Stomach (tissue), 9 donors: ENCODE data around the gene ABLIM2. TPM values are rescaled to one million over a fixed set of nuclear protein-coding genes. Genes with fewer than 3 reads are reported as not detected.

ENCODE experiments used
- DNase-seq, 2 donors: peaks; one replicate each; pipeline versions ENCODE4 v3.0.0 to v3.0.0-alpha.2; 2013 to 2019
- H3K27ac ChIP-seq, 5 donors: fragments of 200-600 bp in 4 of 5; sonication (generic) in 4 of 5; one replicate each; pipeline ENCODE4 v1.5.1; 2013 to 2019; ENCODE audit warnings: mild to moderate bottlenecking in 1 of 5, moderate library complexity in 1 of 5
- H3K27me3 ChIP-seq, 3 donors: fragments of 200-600 bp; sonication (generic); one replicate each; pipeline ENCODE4 v1.5.1; 2017 to 2019; ENCODE audit warnings: mixed run types in 1 of 3
- H3K36me3 ChIP-seq, 4 donors: fragments of 200-600 bp; sonication (generic); 1 replicate in 3 of 4; 2 replicates in 1 of 4; pipeline ENCODE4 v1.5.1; 2016 to 2019
- H3K4me1 ChIP-seq, 4 donors: fragments of 200-600 bp; sonication (generic); one replicate each; pipeline ENCODE4 v1.5.1; 2016 to 2019
- H3K4me3 ChIP-seq, 4 donors: fragments of 200-600 bp; sonication (generic) in 3 of 4; one replicate each; pipeline ENCODE4 v1.5.1; 2016 to 2019; ENCODE audit warnings: mild to moderate bottlenecking in 1 of 4
- H3K9me3 ChIP-seq, 4 donors: fragments of 200-600 bp; sonication (generic); one replicate each; pipeline ENCODE4 v1.5.1; 2016 to 2019
- EP300 ChIP-seq: sonication (generic); formaldehyde crosslinking; IDR thresholded peaks from one replicate; pipeline ENCODE4 v1.6.1; 2017; ENCODE audit warnings: antibody characterized with exemption
- POLR2A ChIP-seq, 4 donors: fragments of 450-650 bp; IDR thresholded peaks; one replicate each; pipeline ENCODE4 v1.6.1; 2016; ENCODE audit warnings: antibody characterized with exemption in 4 of 4, control low read depth in 2 of 4, mild to moderate bottlenecking in 1 of 4, moderate library complexity in 1 of 4
- POLR2AphosphoS5 ChIP-seq, 3 donors: sonication (generic); formaldehyde crosslinking; IDR thresholded peaks; one replicate each; pipeline ENCODE4 v1.6.1; 2016; ENCODE audit warnings: antibody characterized with exemption in 3 of 3
- WGBS, 5 donors: extraction: QIAGEN DNeasy Blood & Tissue Kit in 3 of 5; methylation state at CpG; one replicate each; pipeline versions ENCODE4 v1.1.5 to v1.1.7; 2013 to 2018; 5-methylcytosine and 5-hydroxymethylcytosine counted together
- intact Hi-C: fragments of 100-400 bp; cut with DNase I; formaldehyde crosslinking; loops from one replicate; pipeline ENCODE4 v1.15.1; 2023; ENCODE audit warnings: low total_unique reads
- polyA plus RNA-seq, 3 donors: library from polyadenylated mRNA; stranded (reverse); fragments of 200-250 nt; gene quantifications; one replicate each; pipeline ENCODE4 v1.2.3, GENCODE V29; 2013
- total RNA-seq, 5 donors: library from RNA; depleted of rRNA; stranded (reverse); fragments of >200 nt; gene quantifications; one replicate each; pipeline versions ENCODE4 v1.1.0 to v1.2.3, GENCODE V29; 2014 to 2016
- TF ChIP-seq, protein P1 (sequence below), 7 experiments: fragments of 450-650 bp in 4 of 7; fragments of 200-600 bp in 3 of 7; sonication (generic) in 3 of 7; IDR thresholded peaks; one replicate each; pipeline ENCODE4 v1.5.1; 2016 to 2019; ENCODE audit warnings: antibody characterized with exemption in 7 of 7, control low read depth in 2 of 7, mild to moderate bottlenecking in 1 of 7
- donor health status: healthy with polysubstance abuse.
- donor health status: Bipolar disorder and iron deficiency.
- donor health status: healthy.

Gene ABLIM2
- total and polyA plus RNA-seq, 8 donors, result 2.3 to 28.0 (median 5.5) TPM

DNA sequence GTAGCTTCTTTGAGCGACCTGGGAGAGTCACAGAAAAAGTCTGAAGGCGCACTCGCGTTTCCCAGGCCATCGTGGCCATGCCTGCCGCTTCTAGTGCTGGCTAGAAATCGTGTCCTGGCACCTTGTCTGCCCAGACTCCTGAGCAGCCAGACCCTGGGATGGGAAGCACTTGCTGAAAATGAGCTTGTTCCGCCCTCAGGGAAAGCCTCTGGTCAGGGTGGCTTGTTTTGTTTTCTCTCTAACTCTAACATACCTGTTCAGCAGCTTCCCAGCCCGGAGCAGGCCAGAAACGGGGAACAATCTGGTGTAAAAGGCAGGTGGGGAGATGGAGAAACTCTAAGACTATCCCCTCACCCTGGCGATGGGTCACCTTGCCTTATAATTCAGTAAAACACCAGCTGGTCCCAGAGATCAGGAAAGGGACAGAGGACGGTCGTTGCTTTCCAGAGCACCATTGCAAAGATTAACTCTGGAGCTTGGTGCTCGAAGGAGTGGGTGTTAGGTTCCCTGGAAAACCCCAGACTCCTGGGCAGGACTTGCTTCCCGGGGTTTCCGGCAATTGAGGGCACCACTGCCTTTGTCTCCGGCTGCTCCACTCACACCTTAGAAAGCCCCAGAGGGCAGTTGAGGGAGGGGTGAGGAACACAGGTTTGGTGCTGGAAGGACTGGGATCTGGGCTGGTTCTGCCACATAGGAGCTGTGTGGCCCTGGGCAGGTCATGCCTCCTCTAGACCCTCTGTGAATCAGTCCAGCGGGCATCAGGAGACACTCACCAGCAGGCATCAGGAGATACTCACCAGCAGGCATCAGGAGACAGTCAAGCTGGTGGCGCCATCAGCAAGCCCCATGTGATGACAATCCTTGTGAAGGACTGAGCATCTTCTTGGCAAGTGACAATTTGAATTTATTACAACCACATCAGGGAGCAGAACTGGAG lies 36.0 kb upstream of the ABLIM2 start:
- Histone ChIP-seq H3K4me3 (no peak overlapping the region), H3K9me3 (no peaks in the 10 kb centered on the region), H3K4me1 (peaks cover 27 to 74% (median 47%) of the 10 kb centered on the region in 4 donors), H3K36me3 (no peaks in the 10 kb centered on the region), H3K27me3 (no peaks in the 10 kb centered on the region), H3K27ac (peak overlapping the region in 1 of 5 donors; percentile 26)
- intact Hi-C loops, result no loop called here
- TF ChIP-seq POLR2AphosphoS5 (IDR thresholded peaks at IDR 0.05), result no peak
- TF ChIP-seq EP300, result no peak
- TF ChIP-seq, protein P1, sequence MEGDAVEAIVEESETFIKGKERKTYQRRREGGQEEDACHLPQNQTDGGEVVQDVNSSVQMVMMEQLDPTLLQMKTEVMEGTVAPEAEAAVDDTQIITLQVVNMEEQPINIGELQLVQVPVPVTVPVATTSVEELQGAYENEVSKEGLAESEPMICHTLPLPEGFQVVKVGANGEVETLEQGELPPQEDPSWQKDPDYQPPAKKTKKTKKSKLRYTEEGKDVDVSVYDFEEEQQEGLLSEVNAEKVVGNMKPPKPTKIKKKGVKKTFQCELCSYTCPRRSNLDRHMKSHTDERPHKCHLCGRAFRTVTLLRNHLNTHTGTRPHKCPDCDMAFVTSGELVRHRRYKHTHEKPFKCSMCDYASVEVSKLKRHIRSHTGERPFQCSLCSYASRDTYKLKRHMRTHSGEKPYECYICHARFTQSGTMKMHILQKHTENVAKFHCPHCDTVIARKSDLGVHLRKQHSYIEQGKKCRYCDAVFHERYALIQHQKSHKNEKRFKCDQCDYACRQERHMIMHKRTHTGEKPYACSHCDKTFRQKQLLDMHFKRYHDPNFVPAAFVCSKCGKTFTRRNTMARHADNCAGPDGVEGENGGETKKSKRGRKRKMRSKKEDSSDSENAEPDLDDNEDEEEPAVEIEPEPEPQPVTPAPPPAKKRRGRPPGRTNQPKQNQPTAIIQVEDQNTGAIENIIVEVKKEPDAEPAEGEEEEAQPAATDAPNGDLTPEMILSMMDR (IDR thresholded peaks at IDR 0.05), result no peak
- TF ChIP-seq POLR2A (IDR thresholded peaks at IDR 0.05), result no peak
- DNase-seq, result no peak
- WGBS, 5 donors, result 63 to 67% (median 66%) methylated on average over 19 of the region's 19 CpGs

- TF ChIP-seq, protein P1 (IDR thresholded peaks at IDR 0.05), result peak in 3 of 7 experiments; percentile 14 to 67 (median 40)
- no peak for TF ChIP-seq POLR2A (IDR thresholded peaks at IDR 0.05)
- TF ChIP-seq POLR2AphosphoS5 (IDR thresholded peaks at IDR 0.05), result peak in 1 of 3 donors; percentile 55
- TF ChIP-seq EP300, result no peak
- no peaks in the 10 kb centered on the region for H3K27me3 ChIP-seq
- peak; percentile 82 to 93 for DNase-seq
- H3K4me1 ChIP-seq, result peaks cover 24 to 71% (median 44%) of the 10 kb centered on the region in 4 donors
- 39 to 48% (median 46%) methylated on average over 18 of the region's 18 CpGs for WGBS, 5 donors
- peak overlapping the region; percentile 43 to 78 (median 71) for H3K27ac ChIP-seq
- H3K4me3 ChIP-seq, result no peak overlapping the region
- no peaks in the 10 kb centered on the region for H3K36me3 ChIP-seq
- intact Hi-C loops, result no loop called here
- no peaks in the 10 kb centered on the region for H3K9me3 ChIP-seq
These were observed 34.4 kb upstream of the ABLIM2 start for GRCh38 chr4:8192748-8193738.

- H3K27ac ChIP-seq, result peak overlapping the region; percentile 22 to 78 (median 71)
- intact Hi-C loops, result no loop called here
- H3K4me3 ChIP-seq, result no peak overlapping the region
- no peaks in the 10 kb centered on the region for H3K36me3 ChIP-seq
- peaks cover 24 to 62% (median 38%) of the 10 kb centered on the region in 4 donors for H3K4me1 ChIP-seq
- peak; percentile 63 to 69 for DNase-seq
- 40 to 59% (median 55%) methylated on average over 19 to 23 of the region's 23 CpGs for WGBS, 5 donors
- no peak for TF ChIP-seq EP300
- TF ChIP-seq POLR2A (IDR thresholded peaks at IDR 0.05), result no peak
- peak; percentile 12 to 58 (median 54) for TF ChIP-seq POLR2AphosphoS5 (IDR thresholded peaks at IDR 0.05)
- TF ChIP-seq, protein P1 (IDR thresholded peaks at IDR 0.05), result no peak
- no peaks in the 10 kb centered on the region for H3K9me3 ChIP-seq
- H3K27me3 ChIP-seq, result no peaks in the 10 kb centered on the region
These were observed 32.6 kb upstream of the ABLIM2 start for GRCh38 chr4:8191136-8191747.
